Psoas muscle (tissue), 8 donors: Measurements from ENCODE around the gene CBLC. TPM values are rescaled to one million over a fixed set of nuclear protein-coding genes. Genes with fewer than 3 reads are reported as not detected.

Source experiments
- ATAC-seq, 4 donors: fragments of 200-7000 bp; cut with Tn5 transposase; one replicate each; pipeline ENCODE4 v1.9.1; 2020; ENCODE audit warnings: moderate library complexity in 3 of 4, mild to moderate bottlenecking in 2 of 4
- DNase-seq, 2 donors: peaks; one replicate each; pipeline ENCODE4 v3.0.0-alpha.2; 2020
- H3K27ac ChIP-seq: fragments of 200-600 bp; one replicate; pipeline ENCODE4 v1.8.0; 2022
- H3K27me3 ChIP-seq, 3 donors: fragments of 200-600 bp in 1 of 3; one replicate each; pipeline versions ENCODE4 v1.6.1 to v1.8.0; 2013 to 2022; ENCODE audit warnings: low read length in 2 of 3, mild to moderate bottlenecking in 2 of 3, moderate library complexity in 1 of 3; ENCODE audit not compliant: insufficient read depth in 3 of 3
- H3K36me3 ChIP-seq, 2 donors: fragments of 200-600 bp in 1 of 2; one replicate each; pipeline versions ENCODE4 v1.6.1 to v1.8.0; 2013 to 2022; ENCODE audit warnings: low read depth in 1 of 2, mild to moderate bottlenecking in 1 of 2, moderate library complexity in 1 of 2; ENCODE audit not compliant: insufficient read depth in 1 of 2
- H3K4me1 ChIP-seq: fragments of 200-600 bp; one replicate; pipeline ENCODE4 v1.8.0; 2022
- H3K4me3 ChIP-seq: fragments of 200-600 bp; one replicate; pipeline ENCODE4 v1.8.0; 2022; ENCODE audit warnings: mild to moderate bottlenecking
- H3K9me3 ChIP-seq: fragments of 200-600 bp; one replicate; pipeline ENCODE4 v1.8.0; 2022
- CTCF ChIP-seq: fragments of 200-600 bp; IDR thresholded peaks from one replicate; pipeline ENCODE4 v1.8.0; 2022; ENCODE audit warnings: antibody characterized with exemption
- WGBS, 3 donors: extraction: QIAGEN DNeasy Blood & Tissue Kit; methylation state at CpG; one replicate each; pipeline versions ENCODE4 v1.1.6 to v1.1.7; 2013; 5-methylcytosine and 5-hydroxymethylcytosine counted together
- intact Hi-C, 2 donors: fragments of 100-400 bp; cut with DNase I; formaldehyde crosslinking; loops; one replicate each; pipeline versions ENCODE4 v1.11.0 to v1.14.2; 2022
- polyA plus RNA-seq, 3 donors: library from polyadenylated mRNA; stranded (reverse); fragments of 200-250 nt; gene quantifications; one replicate each; pipeline ENCODE4 v1.2.3, GENCODE V29; 2013
- total RNA-seq, 4 donors: library from RNA; stranded (reverse); fragmentation: NEBNext Ultra II Directional in 2 of 4; extraction: Animal tissue kit (Norgen Biotek cat#: 25700) in 2 of 4; gene quantifications; one replicate each; pipeline versions ENCODE4 v1.2.1 to v1.2.4, GENCODE V29; 2021 to 2023
- donor health status: healthy with polysubstance abuse.
- donor health status: DM: no; HTN: no; CAD: no; lungs with moderate emphysema.
- donor health status: Bipolar disorder and iron deficiency.
- donor health status: healthy.
- donor health status: DM: yes; HTN: yes; CAD: no.
- donor health status: DM: no; HTN: no; CAD: no.
- donor health status: DM: no; HTN: no; CAD: no.
- donor health status: DM: yes; HTN: yes; CAD: no.

Gene CBLC
- total and polyA plus RNA-seq, 7 donors, result 0.08 to 0.34 TPM; not detected in 5

GRCh38 chr19:44840811-44841210, 63.1 kb downstream of the CBLC start:
- Histone ChIP-seq H3K4me1 (no peaks in the 10 kb centered on the region), H3K27ac (no peak overlapping the region), H3K9me3 (no peaks in the 10 kb centered on the region), H3K36me3 (no peaks in the 10 kb centered on the region), H3K4me3 (no peak overlapping the region), H3K27me3 (no peaks in the 10 kb centered on the region)
- no peak for ATAC-seq
- intact Hi-C loops, result loop anchor here (5.0 to 10.0 kb wide), 3 partner anchors 34 to 266 kb away; partner anchors contain the start of gene BCAM (in 1 of the 2)
- TF ChIP-seq CTCF, result no peak
- 72 to 77% (median 77%) methylated on average over 7 of the region's 7 CpGs for WGBS, 3 donors
- no peak for DNase-seq

GRCh38 chr19:44841231-44841630, 63.5 kb downstream of the CBLC start:
- ATAC-seq (no peak), DNase-seq (no peak)
- H3K27me3 ChIP-seq, result no peaks in the 10 kb centered on the region
- no peaks in the 10 kb centered on the region for H3K4me1 ChIP-seq
- H3K4me3 ChIP-seq, result no peak overlapping the region
- intact Hi-C loops, result loop anchor here (5.0 to 10.0 kb wide), 3 partner anchors 34 to 266 kb away; partner anchors contain the start of gene BCAM (in 1 of the 2)
- no peak for TF ChIP-seq CTCF
- H3K36me3 ChIP-seq, result no peaks in the 10 kb centered on the region
- no peaks in the 10 kb centered on the region for H3K9me3 ChIP-seq
- 85 to 96% (median 88%) methylated on average over 3 of the region's 3 CpGs for WGBS, 3 donors
- H3K27ac ChIP-seq, result no peak overlapping the region

GRCh38 chr19:44845286-44845611, 67.6 kb downstream of the CBLC start:
- Histone ChIP-seq H3K4me3 (peak overlapping the region; percentile 78), H3K4me1 (no peaks in the 10 kb centered on the region), H3K27ac (peak overlapping the region; percentile 76), H3K36me3 (no peaks in the 10 kb centered on the region), H3K9me3 (no peaks in the 10 kb centered on the region), H3K27me3 (no peaks in the 10 kb centered on the region)
- DNase-seq, result peak in 1 of 2 donors; percentile 43
- TF ChIP-seq CTCF, result no peak
- 6 to 15% (median 7%) methylated on average over 12 of the region's 12 CpGs for WGBS, 3 donors
- intact Hi-C loops, result loop anchor here in 1 of 2 donors (1.0 to 10.0 kb wide), 3 partner anchors 120 to 270 kb away; no protein-coding TSS in a partner anchor
- ATAC-seq, result no peak

DNA sequence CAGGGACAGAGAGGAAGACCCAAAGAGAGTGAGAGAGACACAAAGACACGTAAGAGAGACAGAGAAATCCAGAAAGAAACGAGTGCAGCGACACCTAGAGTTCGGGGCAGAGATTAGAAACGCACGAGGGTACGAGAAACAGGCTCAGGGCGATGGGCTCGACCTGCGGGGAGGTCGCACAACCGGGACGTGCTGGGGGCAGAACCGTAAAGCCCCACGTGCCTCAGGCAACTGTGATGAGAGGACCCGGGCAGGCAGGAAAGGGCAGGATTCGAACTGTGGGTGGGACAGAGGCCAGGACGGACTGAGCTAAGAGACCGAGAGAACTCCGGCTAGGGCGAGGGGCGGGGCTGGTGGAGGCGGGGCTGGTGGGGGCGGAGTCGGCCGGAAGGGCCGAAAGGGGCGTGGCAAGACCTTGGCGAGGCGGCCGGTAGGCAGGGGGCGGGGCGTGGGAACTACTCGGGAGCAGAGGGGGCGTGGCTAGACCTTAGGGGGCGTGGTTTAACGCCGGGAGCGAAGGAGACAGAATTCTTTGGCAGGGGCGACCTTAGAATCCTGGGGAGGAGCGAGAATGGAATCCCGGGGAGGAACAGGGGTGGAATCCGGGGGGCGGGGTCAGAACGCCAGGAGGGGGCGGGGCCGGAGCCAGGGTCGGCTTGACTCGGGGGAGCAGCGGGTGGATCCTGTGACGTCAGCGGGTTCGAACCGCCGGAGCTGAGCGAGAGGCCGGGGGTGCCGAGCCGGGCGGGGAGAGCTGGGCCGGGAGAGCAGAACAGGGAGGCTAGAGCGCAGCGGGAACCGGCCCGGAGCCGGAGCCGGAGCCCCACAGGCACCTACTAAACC, 68.1 kb downstream of the CBLC start, which contains the start of gene NECTIN2:
NECTIN2 (plus strand) TSS at position 686 of the 843 bp plus-strand sequence. CDS start 229 bp downstream, outside the sequence.
- Histone ChIP-seq H3K4me3 (peak within 1 kb of the TSS; percentile 78), H3K4me1 (no peaks in the 10 kb centered on the region), H3K9me3 (no peaks in the 10 kb centered on the region), H3K36me3 (no peaks in the 10 kb centered on the region), H3K27ac (peak within 1 kb of the TSS; percentile 83), H3K27me3 (no peaks in the 10 kb centered on the region)
- DNase-seq (peak; percentile 100), ATAC-seq (peak; percentile 89 to 92 (median 90))
- intact Hi-C loops, result loop anchor here in 1 of 2 donors (1.0 to 10.0 kb wide), 3 partner anchors 121 to 271 kb away; no protein-coding TSS in a partner anchor
- TF ChIP-seq CTCF, result peak; percentile 55
- WGBS, 3 donors, result 1% methylated on average over 37 to 67 of the region's 67 CpGs
